Muscle layer of duodenum (tissue), 2 donors: ENCODE measurements around the gene IFNL2.
"Not testable (repeated sequence)": the region's sequence is repeated elsewhere in the genome, so short reads cannot be mapped to it uniquely, and the experiment has no call there.

ENCODE experiments used
- H3K27ac ChIP-seq: one replicate; pipeline ENCODE4 v1.7.0; 2013; ENCODE audit warnings: mild to moderate bottlenecking, low read length
- H3K27me3 ChIP-seq: one replicate; pipeline ENCODE4 v1.7.0; 2013; ENCODE audit warnings: low read depth, mild to moderate bottlenecking, control low read depth, low read length
- H3K36me3 ChIP-seq, 2 donors: one replicate each; pipeline ENCODE4 v1.7.0; 2013; ENCODE audit warnings: low read length in 2 of 2, control low read depth in 1 of 2, mild to moderate bottlenecking in 1 of 2; ENCODE audit not compliant: insufficient read depth in 2 of 2, control insufficient read depth in 1 of 2
- H3K4me1 ChIP-seq, 2 donors: one replicate each; pipeline ENCODE4 v1.7.0; 2013; ENCODE audit warnings: low read length in 2 of 2, mild to moderate bottlenecking in 2 of 2, control low read depth in 1 of 2, moderate library complexity in 1 of 2; ENCODE audit not compliant: insufficient read depth in 2 of 2, control insufficient read depth in 1 of 2
- H3K4me3 ChIP-seq, 2 donors: one replicate each; pipeline ENCODE4 v1.7.0; 2013; ENCODE audit warnings: low read length in 2 of 2, low read depth in 1 of 2, mild to moderate bottlenecking in 1 of 2
- H3K9me3 ChIP-seq, 2 donors: one replicate each; pipeline ENCODE4 v1.7.0; 2013; ENCODE audit warnings: low read length in 2 of 2, control low read depth in 1 of 2, mild to moderate bottlenecking in 1 of 2; ENCODE audit not compliant: control insufficient read depth in 1 of 2
- donor health status: healthy.

The IFNL2 gene

GRCh38 chr19:39254531-39255345 lies 13.5 kb upstream of the IFNL2 start:
- H3K4me1 ChIP-seq, result no peaks in the 10 kb centered on the region
- H3K36me3 ChIP-seq, result no peaks in the 10 kb centered on the region
- H3K27me3 ChIP-seq, result no peaks in the 10 kb centered on the region
- peaks cover 0 to 5% of the 10 kb centered on the region in 2 donors for H3K9me3 ChIP-seq
- no peak overlapping the region for H3K4me3 ChIP-seq
- H3K27ac ChIP-seq, result no peak overlapping the region

- H3K27me3 ChIP-seq, result peaks cover 4% of the 10 kb centered on the region
- no peak overlapping the region for H3K27ac ChIP-seq
- no peaks in the 10 kb centered on the region for H3K4me1 ChIP-seq
- H3K4me3 ChIP-seq, result no peak overlapping the region
- H3K9me3 ChIP-seq, result peaks cover 0 to 5% of the 10 kb centered on the region in 2 donors
- no peaks in the 10 kb centered on the region for H3K36me3 ChIP-seq
These were observed 11.0 kb upstream of the IFNL2 start for GRCh38 chr19:39257227-39257626.

GRCh38 chr19:39261704-39262103 lies 6.5 kb upstream of the IFNL2 start:
- H3K36me3 ChIP-seq, result no peaks in the 10 kb centered on the region
- H3K27me3 ChIP-seq, result peaks cover 21% of the 10 kb centered on the region
- peaks cover 0 to 1% of the 10 kb centered on the region in 2 donors for H3K9me3 ChIP-seq
- no peak overlapping the region for H3K27ac ChIP-seq
- peaks cover 0 to 5% of the 10 kb centered on the region in 2 donors for H3K4me1 ChIP-seq
- no peak overlapping the region for H3K4me3 ChIP-seq

GRCh38 chr19:39262496-39262895 lies 5.7 kb upstream of the IFNL2 start:
- Histone ChIP-seq H3K9me3 (no peaks in the 10 kb centered on the region), H3K27me3 (peaks cover 21% of the 10 kb centered on the region), H3K4me1 (peaks cover 0 to 5% of the 10 kb centered on the region in 2 donors), H3K36me3 (no peaks in the 10 kb centered on the region), H3K4me3 (no peak overlapping the region), H3K27ac (no peak overlapping the region)

GRCh38 chr19:39263912-39264305 lies 4.3 kb upstream of the IFNL2 start:
- H3K36me3 ChIP-seq, result no peaks in the 10 kb centered on the region
- peaks cover 21% of the 10 kb centered on the region for H3K27me3 ChIP-seq
- H3K27ac ChIP-seq, result no peak overlapping the region
- no peaks in the 10 kb centered on the region for H3K9me3 ChIP-seq
- H3K4me1 ChIP-seq, result peaks cover 0 to 5% of the 10 kb centered on the region in 2 donors
- no peak overlapping the region for H3K4me3 ChIP-seq

GRCh38 chr19:39264306-39265290 lies 3.6 kb upstream of the IFNL2 start:
- H3K27ac ChIP-seq, result no peak overlapping the region
- peaks cover 21% of the 10 kb centered on the region for H3K27me3 ChIP-seq
- no peak overlapping the region for H3K4me3 ChIP-seq
- H3K9me3 ChIP-seq, result no peaks in the 10 kb centered on the region
- H3K36me3 ChIP-seq, result no peaks in the 10 kb centered on the region
- peaks cover 0 to 5% of the 10 kb centered on the region in 2 donors for H3K4me1 ChIP-seq

GRCh38 chr19:39265321-39265916 lies 2.8 kb upstream of the IFNL2 start:
- no peak overlapping the region for H3K4me3 ChIP-seq
- H3K36me3 ChIP-seq, result no peaks in the 10 kb centered on the region
- H3K27ac ChIP-seq, result no peak overlapping the region
- no peaks in the 10 kb centered on the region for H3K9me3 ChIP-seq
- H3K27me3 ChIP-seq, result peaks cover 21% of the 10 kb centered on the region
- H3K4me1 ChIP-seq, result peaks cover 0 to 5% of the 10 kb centered on the region in 2 donors

GRCh38 chr19:39268531-39269223 lies 481 bp downstream of the IFNL2 start:
- H3K9me3 ChIP-seq, H3K4me1 ChIP-seq, H3K36me3 ChIP-seq, H3K27me3 ChIP-seq, H3K27ac ChIP-seq, H3K4me3 ChIP-seq: not testable (repeated sequence)

- H3K27ac ChIP-seq, H3K4me1 ChIP-seq, H3K9me3 ChIP-seq, H3K4me3 ChIP-seq, H3K36me3 ChIP-seq, H3K27me3 ChIP-seq: not testable (repeated sequence)
These were observed 1.2 kb downstream of the IFNL2 start for GRCh38 chr19:39269369-39269768.

- Histone ChIP-seq H3K4me3 (no peak overlapping the region), H3K4me1 (no peaks in the 10 kb centered on the region), H3K9me3 (no peaks in the 10 kb centered on the region), H3K27ac (no peak overlapping the region), H3K27me3 (no peaks in the 10 kb centered on the region), H3K36me3 (no peaks in the 10 kb centered on the region)
These were observed 2.1 kb downstream of the IFNL2 start for GRCh38 chr19:39270036-39270871.
